Natural killer cell (primary cell): ENCODE data around the gene LPAR3. TPM values are rescaled to one million over a fixed set of nuclear protein-coding genes. Genes with fewer than 3 reads are reported as not detected.

Source experiments
- ATAC-seq, 3 donors: fragments of 150-1000 bp in 2 of 3; fragments of 200-7000 bp in 1 of 3; cut with Tn5 transposase; 1 replicate in 1 of 3; 2 replicates in 2 of 3; pipeline ENCODE4 v1.10.0; 2021; ENCODE audit warnings: mild to moderate bottlenecking in 2 of 3, moderate library complexity in 2 of 3
- DNase-seq, 2 donors: peaks; one replicate each; pipeline versions ENCODE4 v3.0.0 to v3.0.0-alpha.2; 2013 to 2021; ENCODE audit warnings: mixed read lengths in 1 of 2
- H3K27ac ChIP-seq: one replicate; pipeline ENCODE4 v1.5.1; 2013; ENCODE audit warnings: mild to moderate bottlenecking, low read length
- H3K27me3 ChIP-seq: one replicate; pipeline ENCODE4 v1.6.1; 2013; ENCODE audit warnings: low read length; ENCODE audit not compliant: control insufficient read depth, insufficient read depth
- H3K36me3 ChIP-seq: one replicate; pipeline ENCODE4 v1.6.1; 2013; ENCODE audit warnings: low read length; ENCODE audit not compliant: control insufficient read depth, insufficient read depth
- H3K4me1 ChIP-seq: one replicate; pipeline ENCODE4 v1.6.1; 2013; ENCODE audit warnings: low read length; ENCODE audit not compliant: control insufficient read depth, insufficient read depth
- H3K4me3 ChIP-seq: one replicate; pipeline ENCODE4 v1.5.1; 2013; ENCODE audit warnings: low read length
- H3K9me3 ChIP-seq: one replicate; pipeline ENCODE4 v1.6.1; 2013; ENCODE audit warnings: low read length; ENCODE audit not compliant: control insufficient read depth, insufficient read depth
- H3K27ac Mint-ChIP-seq, 2 donors: one replicate each; pipeline ENCODE4 v1.8.0; 2022; ENCODE audit warnings: mild to moderate bottlenecking in 2 of 2, mixed read lengths in 2 of 2, moderate library complexity in 1 of 2
- H3K27me3 Mint-ChIP-seq, 2 donors: one replicate each; pipeline ENCODE4 v1.8.0; 2022; ENCODE audit warnings: low read depth in 2 of 2, mixed read lengths in 2 of 2
- H3K36me3 Mint-ChIP-seq: one replicate; pipeline ENCODE4 v1.8.0; 2022; ENCODE audit warnings: mixed read lengths
- H3K4me1 Mint-ChIP-seq, 2 donors: one replicate each; pipeline ENCODE4 v1.8.0; 2022; ENCODE audit warnings: mixed read lengths in 2 of 2
- H3K4me3 Mint-ChIP-seq: one replicate; pipeline ENCODE4 v1.8.0; 2022; ENCODE audit warnings: mild to moderate bottlenecking, moderate library complexity, mixed read lengths
- H3K9me3 Mint-ChIP-seq, 2 donors: one replicate each; pipeline ENCODE4 v1.8.0; 2022; ENCODE audit warnings: mixed read lengths in 2 of 2
- CTCF ChIP-seq: fragments of 200-600 bp; IDR thresholded peaks from one replicate; pipeline ENCODE4 v1.8.0; 2022; ENCODE audit warnings: antibody characterized with exemption
- WGBS: methylation state at CpG from one replicate; pipeline ENCODE4 v1.1.7; 2013; ENCODE audit warnings: missing lambda C conversion rate; ENCODE audit not compliant: insufficient coverage; 5-methylcytosine and 5-hydroxymethylcytosine counted together
- intact Hi-C: fragments of 100-400 bp; cut with micrococcal nuclease; formaldehyde crosslinking; loops from one replicate; pipeline ENCODE4 v1.14.2; 2022
- total RNA-seq, 4 donors: library from RNA; stranded (reverse); fragments of 120-200 nt in 1 of 4; gene quantifications; one replicate each; pipeline versions ENCODE4 v1.2.3 to v1.2.4, GENCODE V29; 2013 to 2022

LPAR3 gene
- total RNA-seq, 3 donors from 2014 or later (not counting 1 experiment from before 2014, with no cell fraction given), result 0.48 to 0.64 TPM; not detected in 1

GRCh38 chr1:84781946-84782771 lies 110.8 kb downstream of the LPAR3 start:
- peaks cover 25% of the 10 kb centered on the region for H3K4me1 ChIP-seq
- H3K4me3 Mint-ChIP-seq, result peak overlapping the region; percentile 42
- intact Hi-C loops, result no loop called here
- peaks cover 0 to 6% of the 10 kb centered on the region in 2 donors for H3K27me3 Mint-ChIP-seq
- H3K4me1 Mint-ChIP-seq, result peaks cover 21 to 31% of the 10 kb centered on the region in 2 donors
- no peak overlapping the region for H3K27ac ChIP-seq
- 66% methylated on average over 18 of the region's 18 CpGs for WGBS
- no peak overlapping the region for H3K4me3 ChIP-seq
- no peaks in the 10 kb centered on the region for H3K9me3 ChIP-seq
- no peak overlapping the region for H3K27ac Mint-ChIP-seq
- TF ChIP-seq CTCF, result peak; percentile 64
- no peaks in the 10 kb centered on the region for H3K27me3 ChIP-seq
- ATAC-seq, result peak; percentile 73 to 81 (median 79)
- H3K9me3 Mint-ChIP-seq, result no peaks in the 10 kb centered on the region
- H3K36me3 Mint-ChIP-seq, result no peaks in the 10 kb centered on the region
- peak; percentile 68 to 86 for DNase-seq
- no peaks in the 10 kb centered on the region for H3K36me3 ChIP-seq

DNA sequence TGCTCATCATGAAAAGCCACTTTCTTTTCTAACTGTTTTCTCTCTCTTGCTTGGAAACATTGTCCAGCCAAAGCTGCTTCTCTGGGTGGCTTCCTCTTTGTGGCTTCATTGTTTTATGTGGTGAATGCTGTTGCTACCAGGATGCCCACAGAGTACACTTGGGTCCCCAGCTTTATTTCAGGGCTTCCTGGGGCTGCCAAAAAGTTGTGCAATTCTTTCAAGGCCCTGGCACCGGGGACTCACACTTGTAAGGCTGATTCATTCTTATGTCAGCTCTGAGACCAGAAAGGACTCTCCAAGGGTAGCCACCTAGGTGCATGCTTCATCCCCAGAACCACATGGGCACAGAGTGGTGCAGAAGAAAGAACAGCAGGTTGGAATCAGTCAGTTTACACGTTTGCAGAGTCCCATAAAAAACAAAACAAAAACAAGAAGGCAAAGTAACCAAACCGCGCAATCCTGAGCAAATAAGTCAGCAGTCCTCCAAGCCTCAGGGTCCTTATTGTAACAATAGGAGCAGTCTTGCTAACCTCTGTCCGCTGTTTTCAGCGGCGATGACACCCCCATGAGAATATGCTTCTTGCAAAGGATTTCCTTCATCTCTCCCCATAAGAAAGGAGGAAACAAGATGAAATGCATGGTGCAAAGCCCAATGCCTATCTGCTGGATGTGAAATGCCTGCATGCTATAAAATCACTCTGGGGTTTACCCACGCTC lies 112.8 kb downstream of the LPAR3 start:
- Mint-ChIP-seq H3K36me3 (no peaks in the 10 kb centered on the region), H3K4me1 (peaks cover 21 to 31% of the 10 kb centered on the region in 2 donors), H3K27me3 (peaks cover 0 to 6% of the 10 kb centered on the region in 2 donors), H3K9me3 (no peaks in the 10 kb centered on the region), H3K27ac (peak overlapping the region; percentile 14 to 77), H3K4me3 (peak overlapping the region; percentile 33)
- Histone ChIP-seq H3K9me3 (no peaks in the 10 kb centered on the region), H3K4me1 (peaks cover 25% of the 10 kb centered on the region), H3K27ac (no peak overlapping the region), H3K27me3 (no peaks in the 10 kb centered on the region), H3K36me3 (no peaks in the 10 kb centered on the region), H3K4me3 (no peak overlapping the region)
- WGBS, result 56% methylated on average over 8 of the region's 8 CpGs
- DNase-seq (peak in 1 of 2 donors; percentile 39), ATAC-seq (peak; percentile 55 to 81 (median 76))
- intact Hi-C loops, result no loop called here
- no peak for TF ChIP-seq CTCF

- DNase-seq (no peak), ATAC-seq (no peak)
- TF ChIP-seq CTCF, result no peak
- Mint-ChIP-seq H3K36me3 (no peaks in the 10 kb centered on the region), H3K27ac (no peak overlapping the region), H3K4me1 (peaks cover 14 to 19% of the 10 kb centered on the region in 2 donors), H3K27me3 (peaks cover 0 to 3% of the 10 kb centered on the region in 2 donors), H3K9me3 (no peaks in the 10 kb centered on the region), H3K4me3 (no peak overlapping the region)
- Histone ChIP-seq H3K4me3 (no peak overlapping the region), H3K4me1 (peaks cover 18% of the 10 kb centered on the region), H3K27ac (no peak overlapping the region), H3K27me3 (no peaks in the 10 kb centered on the region), H3K9me3 (no peaks in the 10 kb centered on the region), H3K36me3 (no peaks in the 10 kb centered on the region)
- 81% methylated on average over 5 of the region's 5 CpGs for WGBS
- intact Hi-C loops, result no loop called here
These were observed 116.4 kb downstream of the LPAR3 start for GRCh38 chr1:84776639-84777038.
